MCF 10A (cell line): Measurements from ENCODE around the gene PANK1. TPM values are rescaled to one million over a fixed set of nuclear protein-coding genes. Genes with fewer than 3 reads are reported as not detected.

Experiments used
- BruUV-seq: library from RNA; stranded (reverse); fragments of 400-500 nt; replicated peaks from 2 replicates; lab custom pipeline; 2021; lab: Mats Ljungman, UMichigan
- CTCF ChIA-PET: fragments of 300-600 bp; sonication (Branson Sonifier 250); formaldehyde crosslinking; extraction: SDS; loops from one replicate; lab custom pipeline; 2021; ENCODE audit warnings: antibody characterized with exemption, inconsistent platforms; lab: Yijun Ruan, JAX
- POLR2A ChIA-PET: fragments of 300-600, 350-650 bp; sonication (Branson Sonifier 250); formaldehyde crosslinking; extraction: SDS; loops from one replicate; lab custom pipeline; 2020; ENCODE audit warnings: antibody characterized with exemption, inconsistent platforms; lab: Yijun Ruan, JAX
- DNase-seq: peaks from one replicate; pipeline ENCODE4 v3.0.0-alpha.2; 2018; ENCODE audit not compliant: unreplicated experiment
- H3K27ac Mint-ChIP-seq: one replicate; pipeline ENCODE4 v1.8.0; 2022; ENCODE audit warnings: mild to moderate bottlenecking, low read depth, mixed read lengths; ENCODE audit not compliant: unreplicated experiment
- H3K27me3 Mint-ChIP-seq: one replicate; pipeline ENCODE4 v1.8.0; 2022; ENCODE audit warnings: mixed read lengths; ENCODE audit not compliant: insufficient read depth, unreplicated experiment
- H3K36me3 Mint-ChIP-seq: one replicate; pipeline ENCODE4 v1.8.0; 2022; ENCODE audit warnings: mild to moderate bottlenecking, moderate library complexity, mixed read lengths; ENCODE audit not compliant: insufficient read depth, unreplicated experiment
- H3K4me1 Mint-ChIP-seq: one replicate; pipeline ENCODE4 v1.8.0; 2022; ENCODE audit warnings: mixed read lengths; ENCODE audit not compliant: insufficient read depth, unreplicated experiment
- H3K4me3 Mint-ChIP-seq: one replicate; pipeline ENCODE4 v1.8.0; 2022; ENCODE audit warnings: mild to moderate bottlenecking, moderate library complexity, mixed read lengths; ENCODE audit not compliant: unreplicated experiment
- H3K9me3 Mint-ChIP-seq: one replicate; pipeline ENCODE4 v1.8.0; 2022; ENCODE audit warnings: mixed read lengths; ENCODE audit not compliant: unreplicated experiment
- intact Hi-C: fragments of 100-400 bp; cut with micrococcal nuclease; formaldehyde crosslinking; loops from 2 replicates; pipeline ENCODE4 v1.14.1; 2022
- total RNA-seq: library from RNA; stranded (reverse); gene quantifications from 2 replicates; pipeline ENCODE4 v1.2.3, GENCODE V29; 2022
- TF ChIP-seq, protein P1 (sequence below): fragments of 200-600 bp; IDR thresholded peaks from one replicate; pipeline ENCODE4 v1.8.0; 2022; ENCODE audit warnings: antibody characterized with exemption, mild to moderate bottlenecking; ENCODE audit not compliant: unreplicated experiment

PANK1 gene
- total RNA-seq, 1 experiment from 2014 or later = 4.7 TPM

DNA sequence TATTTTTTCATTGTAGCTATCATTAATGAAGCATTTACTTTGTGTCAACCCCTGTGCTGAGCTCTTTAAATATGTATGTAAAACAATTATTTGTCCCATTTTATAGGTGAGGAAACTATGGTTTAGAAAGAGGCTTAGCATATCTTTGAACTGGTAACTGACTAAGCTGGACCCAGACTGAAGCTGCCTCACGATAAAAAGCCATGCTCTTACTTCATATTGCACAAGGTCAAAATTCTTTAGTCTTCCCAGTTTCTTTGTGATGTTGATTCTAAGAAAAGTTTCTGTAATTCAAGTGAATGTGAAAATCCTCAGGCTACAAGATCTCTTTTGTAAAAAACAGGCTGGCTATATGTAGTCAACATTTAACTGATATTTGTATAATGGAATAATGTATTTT is 63.0 kb downstream of the PANK1 start:
- no peak overlapping the region for H3K27ac Mint-ChIP-seq
- BruUV-seq = no TSS peak
- H3K36me3 Mint-ChIP-seq = peaks cover 21% of the 10 kb centered on the region
- no peak overlapping the region for H3K4me3 Mint-ChIP-seq
- intact Hi-C loops = no loop called here
- CTCF ChIA-PET = interaction anchor here (0.6 to 1.1 kb wide), 3 partner anchors 9 to 1118 kb away, joined by 3 read pairs; no protein-coding TSS in a partner anchor
- no peaks in the 10 kb centered on the region for H3K27me3 Mint-ChIP-seq
- no peaks in the 10 kb centered on the region for H3K4me1 Mint-ChIP-seq
- POLR2A ChIA-PET = interaction anchor here (0.7 to 1.0 kb wide), 3 partner anchors 12 to 227 kb away, joined by 3 read pairs; no protein-coding TSS in a partner anchor
- no peaks in the 10 kb centered on the region for H3K9me3 Mint-ChIP-seq
- TF ChIP-seq, protein P1, sequence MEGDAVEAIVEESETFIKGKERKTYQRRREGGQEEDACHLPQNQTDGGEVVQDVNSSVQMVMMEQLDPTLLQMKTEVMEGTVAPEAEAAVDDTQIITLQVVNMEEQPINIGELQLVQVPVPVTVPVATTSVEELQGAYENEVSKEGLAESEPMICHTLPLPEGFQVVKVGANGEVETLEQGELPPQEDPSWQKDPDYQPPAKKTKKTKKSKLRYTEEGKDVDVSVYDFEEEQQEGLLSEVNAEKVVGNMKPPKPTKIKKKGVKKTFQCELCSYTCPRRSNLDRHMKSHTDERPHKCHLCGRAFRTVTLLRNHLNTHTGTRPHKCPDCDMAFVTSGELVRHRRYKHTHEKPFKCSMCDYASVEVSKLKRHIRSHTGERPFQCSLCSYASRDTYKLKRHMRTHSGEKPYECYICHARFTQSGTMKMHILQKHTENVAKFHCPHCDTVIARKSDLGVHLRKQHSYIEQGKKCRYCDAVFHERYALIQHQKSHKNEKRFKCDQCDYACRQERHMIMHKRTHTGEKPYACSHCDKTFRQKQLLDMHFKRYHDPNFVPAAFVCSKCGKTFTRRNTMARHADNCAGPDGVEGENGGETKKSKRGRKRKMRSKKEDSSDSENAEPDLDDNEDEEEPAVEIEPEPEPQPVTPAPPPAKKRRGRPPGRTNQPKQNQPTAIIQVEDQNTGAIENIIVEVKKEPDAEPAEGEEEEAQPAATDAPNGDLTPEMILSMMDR = no peak
- DNase-seq = no peak

DNA sequence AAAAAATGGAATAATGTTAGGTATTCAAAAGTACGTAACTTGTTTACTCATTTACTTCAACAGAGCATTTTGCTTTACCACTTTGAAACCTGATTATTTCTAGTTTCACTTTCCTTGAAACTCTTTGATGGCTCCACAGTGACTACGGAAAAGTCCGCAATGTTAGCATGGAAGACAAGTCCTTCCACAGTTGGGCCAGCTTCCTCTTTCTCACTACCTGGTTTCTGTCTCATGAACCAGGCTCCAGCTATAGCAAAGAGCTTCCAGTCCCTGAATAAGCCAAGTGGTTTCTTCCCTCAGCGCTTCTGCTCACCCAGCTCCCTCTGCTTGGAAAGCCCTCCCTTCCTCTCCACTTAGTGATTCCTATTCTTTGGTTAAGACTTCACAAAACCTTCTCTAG is 64.8 kb downstream of the PANK1 start:
- POLR2A ChIA-PET = interaction anchor here (0.7 kb wide), 1 partner anchor 17 kb away, joined by 3 read pairs; no protein-coding TSS in a partner anchor
- CTCF ChIA-PET = interaction anchor here (0.6 to 0.7 kb wide), 2 partner anchors 17 to 185 kb away, joined by 3 read pairs; no protein-coding TSS in a partner anchor

DNA sequence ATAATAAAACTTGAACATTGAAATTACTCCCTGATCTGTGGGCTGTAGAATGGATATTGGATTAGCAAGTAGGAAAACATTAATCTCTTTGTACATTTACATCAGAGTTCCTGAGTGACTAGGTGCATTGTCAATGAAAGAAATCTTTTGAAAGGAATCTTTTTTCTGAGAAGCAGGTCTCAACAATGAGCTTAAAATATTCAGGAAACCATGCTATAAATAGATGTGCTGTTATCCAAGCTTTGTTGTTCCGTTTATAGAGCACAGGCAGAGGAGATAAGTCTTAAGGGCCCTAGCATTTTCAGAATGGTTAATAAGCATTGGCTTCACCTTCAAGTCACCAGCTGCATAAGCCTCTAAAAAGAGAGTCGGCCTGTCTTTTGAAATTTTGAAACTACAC is 68.3 kb downstream of the PANK1 start:
- Mint-ChIP-seq H3K27me3 (no peaks in the 10 kb centered on the region), H3K27ac (no peak overlapping the region), H3K4me3 (no peak overlapping the region), H3K4me1 (no peaks in the 10 kb centered on the region), H3K36me3 (peaks cover 7% of the 10 kb centered on the region), H3K9me3 (peaks cover 7% of the 10 kb centered on the region)
- TF ChIP-seq, protein P1 = no peak
- intact Hi-C loops = no loop called here
- POLR2A ChIA-PET = no interaction called here
- BruUV-seq = no TSS peak
- CTCF ChIA-PET = interaction anchor here (0.6 to 0.8 kb wide), 2 partner anchors 42 to 1303 kb away, joined by 3 to 4 read pairs; no protein-coding TSS in a partner anchor
- no peak for DNase-seq

More for the DNA sequence above, 64.8 kb downstream of the PANK1 start:
- Mint-ChIP-seq H3K9me3 (peaks cover 7% of the 10 kb centered on the region), H3K4me3 (no peak overlapping the region), H3K27ac (no peak overlapping the region), H3K27me3 (no peaks in the 10 kb centered on the region), H3K4me1 (no peaks in the 10 kb centered on the region), H3K36me3 (peaks cover 15% of the 10 kb centered on the region)
- no peak for DNase-seq
- no TSS peak for BruUV-seq
- intact Hi-C loops = no loop called here
- TF ChIP-seq, protein P1 = no peak

DNA sequence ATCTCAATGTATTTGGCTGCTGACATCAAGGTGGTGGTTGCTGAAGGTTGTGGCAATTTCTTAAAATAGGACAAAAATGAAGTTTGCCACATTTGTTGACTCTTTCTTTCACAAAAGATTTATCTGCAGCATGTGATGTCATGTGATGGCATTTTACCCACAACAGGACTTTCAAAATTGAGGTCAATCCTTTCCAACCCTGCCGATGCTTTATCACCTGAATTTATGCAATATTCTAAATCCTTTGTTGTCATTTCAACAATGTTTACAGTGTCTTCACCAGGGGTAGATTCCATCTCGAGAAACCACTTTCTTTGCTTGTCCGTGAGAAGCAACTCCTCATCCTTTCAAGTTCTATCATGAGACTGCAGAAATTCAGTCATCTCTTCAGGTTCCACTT is 69.0 kb downstream of the PANK1 start:
- no peaks in the 10 kb centered on the region for H3K27me3 Mint-ChIP-seq
- intact Hi-C loops = no loop called here
- CTCF ChIA-PET = no interaction called here

More for the DNA sequence above, 69.0 kb downstream of the PANK1 start:
- TF ChIP-seq, protein P1 = no peak
- Mint-ChIP-seq H3K4me1 (no peaks in the 10 kb centered on the region), H3K27ac (no peak overlapping the region), H3K36me3 (peaks cover 6% of the 10 kb centered on the region), H3K4me3 (no peak overlapping the region), H3K9me3 (peaks cover 7% of the 10 kb centered on the region)
- POLR2A ChIA-PET = no interaction called here
- DNase-seq = no peak
- BruUV-seq = no TSS peak
